Smooth muscle cell (in vitro differentiated cells): ENCODE measurements around the gene BET1L. TPM values are rescaled to one million over a fixed set of nuclear protein-coding genes. Genes with fewer than 3 reads are reported as not detected.

Experiments used
- DNase-seq: peaks from one replicate; lab custom pipeline; 2025; ENCODE audit not compliant: unreplicated experiment; lab: John Stamatoyannopoulos, UW
- H2AFZ ChIP-seq: fragments of 200-600 bp; sonication (generic); 2 replicates; pipeline ENCODE4 v1.6.0; 2016; ENCODE audit warnings: antibody characterized with exemption, low read depth, mild to moderate bottlenecking
- H3F3A ChIP-seq: fragments of 200-600 bp; sonication (generic); 2 replicates; pipeline ENCODE4 v1.6.0; 2017; ENCODE audit warnings: antibody characterized with exemption, low read depth
- H3K27ac ChIP-seq: fragments of 200-600 bp; sonication (generic); 2 replicates; pipeline ENCODE4 v1.5.1; 2016; ENCODE audit warnings: low read depth, mild to moderate bottlenecking
- H3K27me3 ChIP-seq: fragments of 200-600 bp; sonication (generic); 2 replicates; pipeline ENCODE4 v1.6.1; 2016; ENCODE audit warnings: low read depth, mild to moderate bottlenecking
- H3K36me3 ChIP-seq: fragments of 200-600 bp; sonication (generic); 2 replicates; pipeline ENCODE4 v1.5.1; 2016; ENCODE audit warnings: low read depth
- H3K4me1 ChIP-seq: fragments of 200-600 bp; sonication (generic); 2 replicates; pipeline ENCODE4 v1.5.1; 2016; ENCODE audit warnings: low read depth
- H3K4me2 ChIP-seq: fragments of 200-600 bp; sonication (generic); 2 replicates; pipeline ENCODE4 v1.6.0; 2016; ENCODE audit warnings: mild to moderate bottlenecking
- H3K4me3 ChIP-seq: fragments of 200-600 bp; sonication (generic); 2 replicates; pipeline ENCODE4 v1.5.1; 2016; ENCODE audit warnings: mild to moderate bottlenecking
- H3K79me2 ChIP-seq: fragments of 200-600 bp; sonication (generic); 2 replicates; pipeline ENCODE4 v1.6.0; 2016; ENCODE audit warnings: low read depth, mild to moderate bottlenecking
- H3K9ac ChIP-seq: fragments of 200-600 bp; sonication (generic); 2 replicates; pipeline ENCODE4 v1.6.0; 2016; ENCODE audit warnings: low read depth
- H3K9me3 ChIP-seq: fragments of 200-600 bp; sonication (generic); replicated peaks from 2 replicates; pipeline ENCODE4 v1.5.1; 2016; ENCODE audit warnings: low read depth
- H4K20me1 ChIP-seq: fragments of 200-600 bp; sonication (generic); 2 replicates; pipeline ENCODE4 v1.6.0; 2016; ENCODE audit warnings: low read depth
- CTCF ChIP-seq: fragments of 200-600 bp; sonication (generic); IDR thresholded peaks from 2 replicates; pipeline ENCODE4 v1.5.1; 2017; ENCODE audit warnings: borderline replicate concordance, mild to moderate bottlenecking, antibody characterized with exemption; ENCODE audit not compliant: insufficient read depth, poor library complexity, severe bottlenecking
- WGBS: methylation state at CpG from one replicate; pipeline ENCODE4 v1.1.7; 2016; ENCODE audit warnings: low lambda C conversion rate; 5-methylcytosine and 5-hydroxymethylcytosine counted together
- polyA plus RNA-seq: library from polyadenylated mRNA; unstranded; fragments of >200 nt; fragmentation: Nextera tagmentation; extraction: Ambion mirVana; gene quantifications from 2 replicates; pipeline ENCODE4 v1.2.1, GENCODE V29; 2016
- total RNA-seq: library from RNA; depleted of rRNA; stranded (reverse); fragments of >200 nt; gene quantifications from 2 replicates; pipeline ENCODE4 v1.2.3, GENCODE V29; 2014

The BET1L gene
- total and polyA plus RNA-seq, 2 experiments from 2014 or later = 40.5 to 97.4 TPM

- Histone ChIP-seq H3K79me2 (no peaks in the 10 kb centered on the region), H3K4me3 (no peak overlapping the region), H3F3A (peaks cover 4% of the 10 kb centered on the region), H4K20me1 (peaks cover 4% of the 10 kb centered on the region), H3K36me3 (peaks cover 7% of the 10 kb centered on the region), H3K4me2 (no peak overlapping the region), H3K9ac (no peak overlapping the region), H3K9me3 (no peaks in the 10 kb centered on the region), H3K4me1 (no peaks in the 10 kb centered on the region), H3K27ac (no peak overlapping the region), H2AFZ (no peak overlapping the region), H3K27me3 (no peaks in the 10 kb centered on the region)
- WGBS = 84% methylated on average over 10 of the region's 10 CpGs
- TF ChIP-seq CTCF = peak; percentile 65
- peak; percentile 6 for DNase-seq
Observed at GRCh38 chr11:250740-251299, 43.6 kb upstream of the BET1L start.

- H3K4me1 ChIP-seq = no peaks in the 10 kb centered on the region
- DNase-seq = no peak
- no peak overlapping the region for H3K4me3 ChIP-seq
- H3K9me3 ChIP-seq = no peaks in the 10 kb centered on the region
- H3F3A ChIP-seq = peaks cover 4% of the 10 kb centered on the region
- no peak overlapping the region for H3K9ac ChIP-seq
- no peak overlapping the region for H3K4me2 ChIP-seq
- H3K27ac ChIP-seq = no peak overlapping the region
- H3K27me3 ChIP-seq = no peaks in the 10 kb centered on the region
- peaks cover 4% of the 10 kb centered on the region for H4K20me1 ChIP-seq
- no peak overlapping the region for H2AFZ ChIP-seq
- H3K36me3 ChIP-seq = peaks cover 7% of the 10 kb centered on the region
- 96% methylated on average over 5 of the region's 5 CpGs for WGBS
- no peak for TF ChIP-seq CTCF
- no peaks in the 10 kb centered on the region for H3K79me2 ChIP-seq
Observed at GRCh38 chr11:250274-250673, 43.1 kb upstream of the BET1L start.

- Histone ChIP-seq H3F3A (peaks cover 4% of the 10 kb centered on the region), H3K27ac (no peak overlapping the region), H2AFZ (no peak overlapping the region), H3K4me2 (no peak overlapping the region), H3K4me3 (no peak overlapping the region), H3K9me3 (no peaks in the 10 kb centered on the region), H3K27me3 (no peaks in the 10 kb centered on the region), H3K36me3 (peaks cover 7% of the 10 kb centered on the region), H3K4me1 (no peaks in the 10 kb centered on the region), H4K20me1 (peaks cover 4% of the 10 kb centered on the region), H3K79me2 (peaks cover 4% of the 10 kb centered on the region), H3K9ac (no peak overlapping the region)
- DNase-seq = no peak
- 95% methylated on average over 8 of the region's 8 CpGs for WGBS
- TF ChIP-seq CTCF = no peak
Observed at GRCh38 chr11:249062-249461, 41.9 kb upstream of the BET1L start.

GRCh38 chr11:244376-244775, 37.2 kb upstream of the BET1L start:
- H3K4me1 ChIP-seq = no peaks in the 10 kb centered on the region
- H3K9ac ChIP-seq = no peak overlapping the region
- H3K9me3 ChIP-seq = no peaks in the 10 kb centered on the region
- H3K27ac ChIP-seq = no peak overlapping the region
- H3K4me3 ChIP-seq = no peak overlapping the region
- H3K4me2 ChIP-seq = no peak overlapping the region
- H3K36me3 ChIP-seq = peaks cover 21% of the 10 kb centered on the region
- peaks cover 21% of the 10 kb centered on the region for H4K20me1 ChIP-seq
- H3K79me2 ChIP-seq = peaks cover 40% of the 10 kb centered on the region
- no peak for TF ChIP-seq CTCF
- 93% methylated on average over 2 of the region's 2 CpGs for WGBS
- no peaks in the 10 kb centered on the region for H3F3A ChIP-seq
- H3K27me3 ChIP-seq = no peaks in the 10 kb centered on the region
- no peak overlapping the region for H2AFZ ChIP-seq
- DNase-seq = no peak
